ENCODE results near the gene PIK3R2. TPM values are rescaled to one million over a fixed set of nuclear protein-coding genes. Genes with fewer than 3 reads are reported as not detected.

The PIK3R2 gene
- total and polyA plus RNA-seq, 2 of the 8 experiments (the other 6 are each of a cell fraction or from before 2014, with no cell fraction given), result 21.7 to 57.1 TPM

GRCh38 chr19:18119013-18119716, 33.8 kb upstream of the PIK3R2 start (continued):
- TF ChIP-seq BCL11A (IDR thresholded peaks at IDR 0.05; ENCODE audit: low read depth in 2 of 2, low read length in 2 of 2), result no peak
- no peak for TF ChIP-seq POU5F1 (IDR thresholded peaks at IDR 0.05; ENCODE audit: low read depth, low read length)
- no peak for TF ChIP-seq TCF12 (IDR thresholded peaks at IDR 0.05; ENCODE audit: low read depth, low read length)
- TF ChIP-seq GABPA (IDR thresholded peaks at IDR 0.05; ENCODE audit: borderline replicate concordance, insufficient read depth, low read length), result no peak
- TF ChIP-seq ASH2L (IDR thresholded peaks at IDR 0.05; ENCODE audit: low read length), result no peak
- TF ChIP-seq GTF2F1 (IDR thresholded peaks at IDR 0.05; ENCODE audit: borderline replicate concordance, low read depth, low read length), result no peak
- no peak for TF ChIP-seq KDM4A (IDR thresholded peaks at IDR 0.05; ENCODE audit: low read depth, low read length, severe bottlenecking)
- no peak for TF ChIP-seq SP2 (IDR thresholded peaks at IDR 0.05; ENCODE audit: low read length)
